ENCODE results near the gene LEPR.

DNA sequence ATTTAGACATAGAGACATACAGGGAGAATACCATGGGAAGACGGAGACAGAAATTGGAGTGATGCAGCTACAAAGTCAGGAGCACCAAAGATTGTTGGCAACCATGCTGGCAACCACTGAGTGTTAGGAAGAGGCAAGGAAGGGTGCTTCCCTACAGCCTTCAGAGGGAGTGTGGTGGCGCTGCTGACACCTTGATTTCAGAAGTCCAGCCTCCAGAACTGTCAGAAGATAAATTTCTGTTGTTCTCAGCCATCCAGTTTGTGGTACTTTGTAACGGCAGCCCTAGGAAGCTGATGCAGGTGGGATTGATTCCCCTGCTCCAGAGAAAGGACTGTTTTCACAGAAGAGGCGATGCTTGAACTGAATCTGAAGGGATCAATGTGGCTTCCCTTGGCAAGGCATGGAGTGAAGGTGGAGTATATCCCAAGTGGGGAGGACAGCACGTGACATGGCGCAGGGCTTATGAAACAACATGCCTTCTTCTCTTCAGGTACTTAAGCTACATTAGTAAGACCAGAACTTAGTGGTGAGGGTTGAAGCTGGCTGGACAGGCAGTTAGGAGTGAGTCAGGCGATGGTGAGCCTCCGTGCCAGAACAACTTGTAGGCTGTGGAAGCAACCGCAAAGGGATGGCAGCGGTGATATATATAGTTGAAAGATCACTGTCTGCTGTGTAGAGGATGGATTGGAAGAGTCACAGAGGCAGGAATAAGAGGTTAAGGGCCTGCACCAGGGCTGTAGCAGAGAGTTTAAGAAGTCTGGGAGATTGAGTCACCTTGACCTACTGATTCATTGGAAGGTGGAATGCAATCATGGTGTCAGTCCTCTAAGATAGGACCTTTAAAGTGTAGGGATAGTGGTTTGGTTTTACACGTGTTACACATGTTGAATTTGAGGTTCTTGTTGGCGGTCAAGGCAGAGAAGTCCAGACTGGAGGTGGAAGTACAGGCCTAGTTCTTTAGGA lies 2.1 kb downstream of the LEPR start:
- TF ChIP-seq, protein P1, sequence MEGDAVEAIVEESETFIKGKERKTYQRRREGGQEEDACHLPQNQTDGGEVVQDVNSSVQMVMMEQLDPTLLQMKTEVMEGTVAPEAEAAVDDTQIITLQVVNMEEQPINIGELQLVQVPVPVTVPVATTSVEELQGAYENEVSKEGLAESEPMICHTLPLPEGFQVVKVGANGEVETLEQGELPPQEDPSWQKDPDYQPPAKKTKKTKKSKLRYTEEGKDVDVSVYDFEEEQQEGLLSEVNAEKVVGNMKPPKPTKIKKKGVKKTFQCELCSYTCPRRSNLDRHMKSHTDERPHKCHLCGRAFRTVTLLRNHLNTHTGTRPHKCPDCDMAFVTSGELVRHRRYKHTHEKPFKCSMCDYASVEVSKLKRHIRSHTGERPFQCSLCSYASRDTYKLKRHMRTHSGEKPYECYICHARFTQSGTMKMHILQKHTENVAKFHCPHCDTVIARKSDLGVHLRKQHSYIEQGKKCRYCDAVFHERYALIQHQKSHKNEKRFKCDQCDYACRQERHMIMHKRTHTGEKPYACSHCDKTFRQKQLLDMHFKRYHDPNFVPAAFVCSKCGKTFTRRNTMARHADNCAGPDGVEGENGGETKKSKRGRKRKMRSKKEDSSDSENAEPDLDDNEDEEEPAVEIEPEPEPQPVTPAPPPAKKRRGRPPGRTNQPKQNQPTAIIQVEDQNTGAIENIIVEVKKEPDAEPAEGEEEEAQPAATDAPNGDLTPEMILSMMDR (conservative IDR thresholded peaks at IDR 0.05 in 1 of 2, IDR thresholded peaks at IDR 0.05 in 1 of 2; ENCODE audit: extremely low read depth in 1 of 2, insufficient read depth in 1 of 2, low read depth in 1 of 2, low read length in 2 of 2), result peak in 1 of 2 donors; percentile 14
- no peak for TF ChIP-seq EZH2 (IDR thresholded peaks at IDR 0.05; ENCODE audit: borderline replicate concordance, low read length)

Measured in mammary epithelial cell (primary cell).